WTC11 (cell line): Measurements from ENCODE around the gene TJP3. TPM values are rescaled to one million over a fixed set of nuclear protein-coding genes. Genes with fewer than 3 reads are reported as not detected.

ENCODE experiments used
- ATAC-seq: fragments of 200-7000 bp; cut with Tn5 transposase; 2 replicates; pipeline ENCODE4 v1.10.0; 2021; ENCODE audit warnings: mild to moderate bottlenecking, moderate library complexity
- CTCF ChIA-PET: fragments of 300-600 bp; sonication (Branson Sonifier 250); formaldehyde crosslinking; loops from one replicate; lab custom pipeline; 2021; ENCODE audit warnings: antibody characterized with exemption; lab: Charles Lee
- POLR2A ChIA-PET: fragments of 350-600 bp; sonication (Branson Sonifier 250); formaldehyde crosslinking; loops from one replicate; lab custom pipeline; 2021; ENCODE audit warnings: antibody characterized with exemption; lab: Charles Lee
- DNase-seq: peaks from one replicate; pipeline ENCODE4 v3.0.0; 2021; ENCODE audit warnings: low spot score
- H3K27ac Mint-ChIP-seq: 2 replicates; pipeline ENCODE4 v1.8.0; 2021; ENCODE audit warnings: mixed read lengths
- H3K27me3 Mint-ChIP-seq: 2 replicates; pipeline ENCODE4 v1.8.0; 2021; ENCODE audit warnings: low read depth, mild to moderate bottlenecking, moderate library complexity, mixed read lengths
- H3K36me3 Mint-ChIP-seq: 2 replicates; pipeline ENCODE4 v1.8.0; 2021; ENCODE audit warnings: mixed read lengths
- H3K4me1 Mint-ChIP-seq: 2 replicates; pipeline ENCODE4 v1.8.0; 2022; ENCODE audit warnings: mixed read lengths
- H3K4me3 Mint-ChIP-seq: 2 replicates; pipeline ENCODE4 v1.8.0; 2021; ENCODE audit warnings: mild to moderate bottlenecking, moderate library complexity, mixed read lengths
- H3K9me3 Mint-ChIP-seq: 2 replicates; pipeline ENCODE4 v1.8.0; 2021; ENCODE audit warnings: mixed read lengths
- ATF1 ChIP-seq: sonication (generic); formaldehyde crosslinking; IDR thresholded peaks from 2 replicates; pipeline ENCODE4 v1.8.1; 2023; ENCODE audit warnings: mild to moderate bottlenecking, moderate library complexity, missing genetic modification reagents
- ELF4 ChIP-seq: sonication (generic); formaldehyde crosslinking; IDR thresholded peaks from 2 replicates; pipeline ENCODE4 v1.8.1; 2022; ENCODE audit warnings: low read depth, mild to moderate bottlenecking, moderate library complexity, missing genetic modification reagents
- ESRRA ChIP-seq: sonication (generic); formaldehyde crosslinking; IDR thresholded peaks from 2 replicates; pipeline ENCODE4 v1.8.1; 2022; ENCODE audit warnings: mild to moderate bottlenecking, missing genetic modification reagents, borderline replicate concordance
- FOXJ3 ChIP-seq: sonication (generic); formaldehyde crosslinking; IDR thresholded peaks from 2 replicates; pipeline ENCODE4 v1.9.0; 2021; ENCODE audit warnings: missing genetic modification reagents, mild to moderate bottlenecking, borderline replicate concordance
- FOXK1 ChIP-seq: sonication (generic); formaldehyde crosslinking; IDR thresholded peaks from 2 replicates; pipeline ENCODE4 v1.8.0; 2022; ENCODE audit warnings: mild to moderate bottlenecking, moderate library complexity, missing genetic modification reagents
- GRHL2 ChIP-seq: fragments of 250-450 bp; sonication (Bioruptor Pico); IDR thresholded peaks from 2 replicates; pipeline ENCODE4 v1.8.0; 2022; ENCODE audit warnings: mild to moderate bottlenecking, moderate library complexity; ENCODE audit not compliant: insufficient replicate concordance, severe bottlenecking
- NFATC4 ChIP-seq: fragments of 250-450 bp; sonication (Bioruptor Pico); IDR thresholded peaks from 2 replicates; pipeline ENCODE4 v1.9.0; 2021; ENCODE audit warnings: mild to moderate bottlenecking
- SOX15 ChIP-seq: fragments of 250-450 bp; sonication (Bioruptor Pico); IDR thresholded peaks from 2 replicates; pipeline ENCODE4 v1.9.0; 2021; ENCODE audit warnings: mild to moderate bottlenecking
- ZBTB21 ChIP-seq: sonication (generic); formaldehyde crosslinking; IDR thresholded peaks from 2 replicates; pipeline ENCODE4 v1.8.1; 2023; ENCODE audit warnings: mild to moderate bottlenecking, missing genetic modification reagents, borderline replicate concordance
- ZNF396 ChIP-seq: fragments of 250-450 bp; sonication (Bioruptor Pico); IDR thresholded peaks from 2 replicates; pipeline ENCODE4 v1.8.0; 2021; ENCODE audit warnings: mild to moderate bottlenecking, moderate library complexity, borderline replicate concordance
- total RNA-seq: library from RNA; stranded (reverse); gene quantifications from 3 replicates; pipeline ENCODE4 v1.2.3, GENCODE V29; 2021
- TF ChIP-seq, protein P1 (sequence below): sonication (generic); formaldehyde crosslinking; IDR thresholded peaks from 2 replicates; pipeline ENCODE4 v1.8.0; 2023; ENCODE audit warnings: mild to moderate bottlenecking, missing genetic modification reagents
- TF ChIP-seq, protein P2 (sequence below): sonication (generic); formaldehyde crosslinking; conservative IDR thresholded peaks from 2 replicates; pipeline ENCODE4 v1.8.1; 2023; ENCODE audit warnings: mild to moderate bottlenecking, low read depth, missing genetic modification reagents, moderate library complexity
- TF ChIP-seq, protein P3 (sequence below): fragments of 250-450 bp; sonication (Bioruptor Pico); IDR thresholded peaks from 2 replicates; pipeline ENCODE4 v1.9.0; 2021; ENCODE audit warnings: moderate library complexity, mild to moderate bottlenecking, inconsistent platforms, borderline replicate concordance
- TF ChIP-seq, protein P4 (sequence below): sonication (generic); formaldehyde crosslinking; IDR thresholded peaks from 2 replicates; pipeline ENCODE4 v1.8.1; 2023; ENCODE audit warnings: mild to moderate bottlenecking, moderate library complexity, missing genetic modification reagents
- TF ChIP-seq, protein P5 (sequence below): sonication (generic); formaldehyde crosslinking; IDR thresholded peaks from 2 replicates; pipeline ENCODE4 v1.8.1; 2022; ENCODE audit warnings: mild to moderate bottlenecking, missing genetic modification reagents, moderate library complexity, borderline replicate concordance
- TF ChIP-seq, protein P6 (sequence below): sonication (generic); formaldehyde crosslinking; IDR thresholded peaks from 2 replicates; pipeline ENCODE4 v1.8.0; 2023; ENCODE audit warnings: missing genetic modification reagents, mild to moderate bottlenecking, borderline replicate concordance
- TF ChIP-seq, protein P7 (sequence below): sonication (generic); formaldehyde crosslinking; IDR thresholded peaks from 2 replicates; pipeline ENCODE4 v1.8.0; 2022; ENCODE audit warnings: mild to moderate bottlenecking, missing genetic modification reagents
- TF ChIP-seq, protein P8 (sequence below): sonication (generic); formaldehyde crosslinking; IDR thresholded peaks from 2 replicates; pipeline ENCODE4 v1.8.0; 2022; ENCODE audit warnings: mild to moderate bottlenecking, missing genetic modification reagents

The TJP3 gene
- total RNA-seq, 1 experiment from 2014 or later = 36.2 TPM

DNA sequence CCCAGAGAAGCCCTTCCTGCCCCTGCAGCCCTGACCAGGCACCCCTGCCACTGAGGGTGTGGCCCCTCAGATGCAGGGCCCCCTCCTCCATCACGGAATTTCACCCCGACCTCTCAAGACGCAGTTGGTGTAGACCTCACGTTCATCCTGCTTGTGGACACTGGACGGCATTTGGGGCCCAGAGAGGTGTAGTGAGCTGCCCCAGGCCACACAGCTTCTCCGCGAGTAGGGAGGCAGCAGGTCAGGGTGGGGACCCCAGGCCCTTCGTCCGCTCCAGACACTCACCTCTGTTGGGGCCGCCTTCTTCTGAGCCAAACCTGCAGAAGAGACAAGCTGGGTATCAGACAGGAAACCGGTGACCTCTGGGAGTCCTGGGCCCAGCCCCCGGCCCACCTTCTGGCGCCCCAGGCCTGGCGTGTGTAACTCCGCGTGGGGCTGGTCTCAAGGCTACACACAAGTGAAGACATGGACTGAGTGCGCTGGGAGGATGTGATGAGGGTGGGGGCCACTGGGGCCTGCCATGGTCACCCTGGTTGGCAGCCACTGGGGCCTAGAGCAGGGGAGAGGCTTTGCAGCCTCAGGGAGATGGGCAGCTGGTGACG lies 41.0 kb upstream of the TJP3 start:
- Mint-ChIP-seq H3K4me1 (0 out of 2 replicates have a peak, but pooled peaks cover 2% of the 10 kb centered on the region), H3K9me3 (no peaks in the 10 kb centered on the region), H3K27me3 (no peaks in the 10 kb centered on the region), H3K36me3 (peaks cover 10% of the 10 kb centered on the region; the same call in 1 of the 2 replicates), H3K27ac (no peak overlapping the region), H3K4me3 (no peak overlapping the region)
- DNase-seq (no peak), ATAC-seq (no peak)
- CTCF ChIA-PET = interaction anchor here (0.6 to 4.2 kb wide), 10 partner anchors 16 to 76 kb away, joined by 3 to 22 read pairs (median 6); partner anchors contain the start of genes PIP5K1C and TJP3
- POLR2A ChIA-PET = no interaction called here
- no peak for TF ChIP-seq ZBTB21 (CRISPR knock-in tag)
- TF ChIP-seq, protein P1, sequence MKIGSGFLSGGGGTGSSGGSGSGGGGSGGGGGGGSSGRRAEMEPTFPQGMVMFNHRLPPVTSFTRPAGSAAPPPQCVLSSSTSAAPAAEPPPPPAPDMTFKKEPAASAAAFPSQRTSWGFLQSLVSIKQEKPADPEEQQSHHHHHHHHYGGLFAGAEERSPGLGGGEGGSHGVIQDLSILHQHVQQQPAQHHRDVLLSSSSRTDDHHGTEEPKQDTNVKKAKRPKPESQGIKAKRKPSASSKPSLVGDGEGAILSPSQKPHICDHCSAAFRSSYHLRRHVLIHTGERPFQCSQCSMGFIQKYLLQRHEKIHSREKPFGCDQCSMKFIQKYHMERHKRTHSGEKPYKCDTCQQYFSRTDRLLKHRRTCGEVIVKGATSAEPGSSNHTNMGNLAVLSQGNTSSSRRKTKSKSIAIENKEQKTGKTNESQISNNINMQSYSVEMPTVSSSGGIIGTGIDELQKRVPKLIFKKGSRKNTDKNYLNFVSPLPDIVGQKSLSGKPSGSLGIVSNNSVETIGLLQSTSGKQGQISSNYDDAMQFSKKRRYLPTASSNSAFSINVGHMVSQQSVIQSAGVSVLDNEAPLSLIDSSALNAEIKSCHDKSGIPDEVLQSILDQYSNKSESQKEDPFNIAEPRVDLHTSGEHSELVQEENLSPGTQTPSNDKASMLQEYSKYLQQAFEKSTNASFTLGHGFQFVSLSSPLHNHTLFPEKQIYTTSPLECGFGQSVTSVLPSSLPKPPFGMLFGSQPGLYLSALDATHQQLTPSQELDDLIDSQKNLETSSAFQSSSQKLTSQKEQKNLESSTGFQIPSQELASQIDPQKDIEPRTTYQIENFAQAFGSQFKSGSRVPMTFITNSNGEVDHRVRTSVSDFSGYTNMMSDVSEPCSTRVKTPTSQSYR = no peak
- no peak for TF ChIP-seq FOXK1 (CRISPR knock-in tag)
- TF ChIP-seq, protein P2, sequence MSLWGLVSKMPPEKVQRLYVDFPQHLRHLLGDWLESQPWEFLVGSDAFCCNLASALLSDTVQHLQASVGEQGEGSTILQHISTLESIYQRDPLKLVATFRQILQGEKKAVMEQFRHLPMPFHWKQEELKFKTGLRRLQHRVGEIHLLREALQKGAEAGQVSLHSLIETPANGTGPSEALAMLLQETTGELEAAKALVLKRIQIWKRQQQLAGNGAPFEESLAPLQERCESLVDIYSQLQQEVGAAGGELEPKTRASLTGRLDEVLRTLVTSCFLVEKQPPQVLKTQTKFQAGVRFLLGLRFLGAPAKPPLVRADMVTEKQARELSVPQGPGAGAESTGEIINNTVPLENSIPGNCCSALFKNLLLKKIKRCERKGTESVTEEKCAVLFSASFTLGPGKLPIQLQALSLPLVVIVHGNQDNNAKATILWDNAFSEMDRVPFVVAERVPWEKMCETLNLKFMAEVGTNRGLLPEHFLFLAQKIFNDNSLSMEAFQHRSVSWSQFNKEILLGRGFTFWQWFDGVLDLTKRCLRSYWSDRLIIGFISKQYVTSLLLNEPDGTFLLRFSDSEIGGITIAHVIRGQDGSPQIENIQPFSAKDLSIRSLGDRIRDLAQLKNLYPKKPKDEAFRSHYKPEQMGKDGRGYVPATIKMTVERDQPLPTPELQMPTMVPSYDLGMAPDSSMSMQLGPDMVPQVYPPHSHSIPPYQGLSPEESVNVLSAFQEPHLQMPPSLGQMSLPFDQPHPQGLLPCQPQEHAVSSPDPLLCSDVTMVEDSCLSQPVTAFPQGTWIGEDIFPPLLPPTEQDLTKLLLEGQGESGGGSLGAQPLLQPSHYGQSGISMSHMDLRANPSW (CRISPR knock-in tag) = no peak
- TF ChIP-seq, protein P3, sequence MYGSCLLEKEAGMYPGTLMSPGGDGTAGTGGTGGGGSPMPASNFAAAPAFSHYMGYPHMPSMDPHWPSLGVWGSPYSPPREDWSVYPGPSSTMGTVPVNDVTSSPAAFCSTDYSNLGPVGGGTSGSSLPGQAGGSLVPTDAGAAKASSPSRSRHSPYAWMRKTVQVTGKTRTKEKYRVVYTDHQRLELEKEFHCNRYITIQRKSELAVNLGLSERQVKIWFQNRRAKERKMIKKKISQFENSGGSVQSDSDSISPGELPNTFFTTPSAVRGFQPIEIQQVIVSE (CRISPR knock-in tag) = no peak
- TF ChIP-seq ESRRA (CRISPR knock-in tag) = no peak
- TF ChIP-seq, protein P4, sequence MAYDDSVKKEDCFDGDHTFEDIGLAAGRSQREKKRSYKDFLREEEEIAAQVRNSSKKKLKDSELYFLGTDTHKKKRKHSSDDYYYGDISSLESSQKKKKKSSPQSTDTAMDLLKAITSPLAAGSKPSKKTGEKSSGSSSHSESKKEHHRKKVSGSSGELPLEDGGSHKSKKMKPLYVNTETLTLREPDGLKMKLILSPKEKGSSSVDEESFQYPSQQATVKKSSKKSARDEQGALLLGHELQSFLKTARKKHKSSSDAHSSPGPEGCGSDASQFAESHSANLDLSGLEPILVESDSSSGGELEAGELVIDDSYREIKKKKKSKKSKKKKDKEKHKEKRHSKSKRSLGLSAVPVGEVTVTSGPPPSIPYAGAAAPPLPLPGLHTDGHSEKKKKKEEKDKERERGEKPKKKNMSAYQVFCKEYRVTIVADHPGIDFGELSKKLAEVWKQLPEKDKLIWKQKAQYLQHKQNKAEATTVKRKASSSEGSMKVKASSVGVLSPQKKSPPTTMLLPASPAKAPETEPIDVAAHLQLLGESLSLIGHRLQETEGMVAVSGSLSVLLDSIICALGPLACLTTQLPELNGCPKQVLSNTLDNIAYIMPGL (CRISPR knock-in tag) = no peak
- TF ChIP-seq NFATC4 = no peak
- no peak for TF ChIP-seq GRHL2 (CRISPR knock-in tag)
- TF ChIP-seq ATF1 (CRISPR knock-in tag) = no peak
- TF ChIP-seq FOXJ3 (CRISPR knock-in tag) = no peak
- TF ChIP-seq, protein P5, sequence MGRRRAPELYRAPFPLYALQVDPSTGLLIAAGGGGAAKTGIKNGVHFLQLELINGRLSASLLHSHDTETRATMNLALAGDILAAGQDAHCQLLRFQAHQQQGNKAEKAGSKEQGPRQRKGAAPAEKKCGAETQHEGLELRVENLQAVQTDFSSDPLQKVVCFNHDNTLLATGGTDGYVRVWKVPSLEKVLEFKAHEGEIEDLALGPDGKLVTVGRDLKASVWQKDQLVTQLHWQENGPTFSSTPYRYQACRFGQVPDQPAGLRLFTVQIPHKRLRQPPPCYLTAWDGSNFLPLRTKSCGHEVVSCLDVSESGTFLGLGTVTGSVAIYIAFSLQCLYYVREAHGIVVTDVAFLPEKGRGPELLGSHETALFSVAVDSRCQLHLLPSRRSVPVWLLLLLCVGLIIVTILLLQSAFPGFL (CRISPR knock-in tag) = no peak
- no peak for TF ChIP-seq ZNF396 (CRISPR knock-in tag)
- TF ChIP-seq ELF4 (CRISPR knock-in tag) = no peak
- no peak for TF ChIP-seq SOX15 (CRISPR knock-in tag)
- TF ChIP-seq, protein P6, sequence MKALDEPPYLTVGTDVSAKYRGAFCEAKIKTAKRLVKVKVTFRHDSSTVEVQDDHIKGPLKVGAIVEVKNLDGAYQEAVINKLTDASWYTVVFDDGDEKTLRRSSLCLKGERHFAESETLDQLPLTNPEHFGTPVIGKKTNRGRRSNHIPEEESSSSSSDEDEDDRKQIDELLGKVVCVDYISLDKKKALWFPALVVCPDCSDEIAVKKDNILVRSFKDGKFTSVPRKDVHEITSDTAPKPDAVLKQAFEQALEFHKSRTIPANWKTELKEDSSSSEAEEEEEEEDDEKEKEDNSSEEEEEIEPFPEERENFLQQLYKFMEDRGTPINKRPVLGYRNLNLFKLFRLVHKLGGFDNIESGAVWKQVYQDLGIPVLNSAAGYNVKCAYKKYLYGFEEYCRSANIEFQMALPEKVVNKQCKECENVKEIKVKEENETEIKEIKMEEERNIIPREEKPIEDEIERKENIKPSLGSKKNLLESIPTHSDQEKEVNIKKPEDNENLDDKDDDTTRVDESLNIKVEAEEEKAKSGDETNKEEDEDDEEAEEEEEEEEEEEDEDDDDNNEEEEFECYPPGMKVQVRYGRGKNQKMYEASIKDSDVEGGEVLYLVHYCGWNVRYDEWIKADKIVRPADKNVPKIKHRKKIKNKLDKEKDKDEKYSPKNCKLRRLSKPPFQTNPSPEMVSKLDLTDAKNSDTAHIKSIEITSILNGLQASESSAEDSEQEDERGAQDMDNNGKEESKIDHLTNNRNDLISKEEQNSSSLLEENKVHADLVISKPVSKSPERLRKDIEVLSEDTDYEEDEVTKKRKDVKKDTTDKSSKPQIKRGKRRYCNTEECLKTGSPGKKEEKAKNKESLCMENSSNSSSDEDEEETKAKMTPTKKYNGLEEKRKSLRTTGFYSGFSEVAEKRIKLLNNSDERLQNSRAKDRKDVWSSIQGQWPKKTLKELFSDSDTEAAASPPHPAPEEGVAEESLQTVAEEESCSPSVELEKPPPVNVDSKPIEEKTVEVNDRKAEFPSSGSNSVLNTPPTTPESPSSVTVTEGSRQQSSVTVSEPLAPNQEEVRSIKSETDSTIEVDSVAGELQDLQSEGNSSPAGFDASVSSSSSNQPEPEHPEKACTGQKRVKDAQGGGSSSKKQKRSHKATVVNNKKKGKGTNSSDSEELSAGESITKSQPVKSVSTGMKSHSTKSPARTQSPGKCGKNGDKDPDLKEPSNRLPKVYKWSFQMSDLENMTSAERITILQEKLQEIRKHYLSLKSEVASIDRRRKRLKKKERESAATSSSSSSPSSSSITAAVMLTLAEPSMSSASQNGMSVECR (CRISPR knock-in tag) = no peak
- TF ChIP-seq, protein P7, sequence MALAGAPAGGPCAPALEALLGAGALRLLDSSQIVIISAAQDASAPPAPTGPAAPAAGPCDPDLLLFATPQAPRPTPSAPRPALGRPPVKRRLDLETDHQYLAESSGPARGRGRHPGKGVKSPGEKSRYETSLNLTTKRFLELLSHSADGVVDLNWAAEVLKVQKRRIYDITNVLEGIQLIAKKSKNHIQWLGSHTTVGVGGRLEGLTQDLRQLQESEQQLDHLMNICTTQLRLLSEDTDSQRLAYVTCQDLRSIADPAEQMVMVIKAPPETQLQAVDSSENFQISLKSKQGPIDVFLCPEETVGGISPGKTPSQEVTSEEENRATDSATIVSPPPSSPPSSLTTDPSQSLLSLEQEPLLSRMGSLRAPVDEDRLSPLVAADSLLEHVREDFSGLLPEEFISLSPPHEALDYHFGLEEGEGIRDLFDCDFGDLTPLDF = no peak
- TF ChIP-seq, protein P8, sequence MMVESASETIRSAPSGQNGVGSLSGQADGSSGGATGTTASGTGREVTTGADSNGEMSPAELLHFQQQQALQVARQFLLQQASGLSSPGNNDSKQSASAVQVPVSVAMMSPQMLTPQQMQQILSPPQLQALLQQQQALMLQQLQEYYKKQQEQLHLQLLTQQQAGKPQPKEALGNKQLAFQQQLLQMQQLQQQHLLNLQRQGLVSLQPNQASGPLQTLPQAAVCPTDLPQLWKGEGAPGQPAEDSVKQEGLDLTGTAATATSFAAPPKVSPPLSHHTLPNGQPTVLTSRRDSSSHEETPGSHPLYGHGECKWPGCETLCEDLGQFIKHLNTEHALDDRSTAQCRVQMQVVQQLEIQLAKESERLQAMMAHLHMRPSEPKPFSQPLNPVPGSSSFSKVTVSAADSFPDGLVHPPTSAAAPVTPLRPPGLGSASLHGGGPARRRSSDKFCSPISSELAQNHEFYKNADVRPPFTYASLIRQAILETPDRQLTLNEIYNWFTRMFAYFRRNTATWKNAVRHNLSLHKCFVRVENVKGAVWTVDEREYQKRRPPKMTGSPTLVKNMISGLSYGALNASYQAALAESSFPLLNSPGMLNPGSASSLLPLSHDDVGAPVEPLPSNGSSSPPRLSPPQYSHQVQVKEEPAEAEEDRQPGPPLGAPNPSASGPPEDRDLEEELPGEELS = no peak
